H4 (cell line): ENCODE results near the gene RBMS1. TPM values are rescaled to one million over a fixed set of nuclear protein-coding genes. Genes with fewer than 3 reads are reported as not detected.
"Not testable (repeated sequence)": the region's sequence is repeated elsewhere in the genome, so short reads cannot be mapped to it uniquely, and the experiment has no call there.

ENCODE experiments used
- DNase-seq: peaks from one replicate; pipeline ENCODE4 v3.0.0-alpha.2; 2015; ENCODE audit warnings: low spot score
- total RNA-seq: library from RNA; depleted of rRNA; stranded (reverse); fragments of >200 nt; shearing (Covaris generic); gene quantifications from 2 replicates; pipeline ENCODE4 v1.2.3, GENCODE V29; 2014

RBMS1 gene
- total RNA-seq, 1 experiment from 2014 or later, result 42.2 TPM

DNA sequence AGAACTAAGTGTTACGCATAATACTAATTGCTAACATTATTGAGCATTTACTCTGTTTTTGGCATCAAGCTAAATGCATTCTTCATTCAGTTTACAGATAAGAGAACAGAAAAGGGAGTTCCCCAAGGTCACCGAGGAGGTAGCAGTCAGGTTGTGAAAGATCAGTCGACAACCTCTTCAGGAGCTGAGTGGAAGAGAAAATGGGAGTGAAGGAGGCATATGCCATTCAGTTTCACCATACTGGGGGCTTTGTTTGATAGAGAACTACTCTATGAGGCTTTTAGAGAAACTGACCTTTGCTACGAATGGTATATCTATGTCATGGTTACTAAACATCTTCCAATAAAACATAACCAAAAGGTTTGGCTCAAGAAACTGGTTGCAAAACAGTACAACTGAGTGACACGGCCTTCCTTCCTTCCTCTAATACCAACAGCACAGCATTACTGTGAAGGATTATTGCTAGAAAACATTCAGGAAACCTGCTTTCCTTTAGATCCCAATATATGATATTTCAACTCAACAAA is 112.1 kb downstream of the RBMS1 start:
- DNase-seq, result no peak

DNA sequence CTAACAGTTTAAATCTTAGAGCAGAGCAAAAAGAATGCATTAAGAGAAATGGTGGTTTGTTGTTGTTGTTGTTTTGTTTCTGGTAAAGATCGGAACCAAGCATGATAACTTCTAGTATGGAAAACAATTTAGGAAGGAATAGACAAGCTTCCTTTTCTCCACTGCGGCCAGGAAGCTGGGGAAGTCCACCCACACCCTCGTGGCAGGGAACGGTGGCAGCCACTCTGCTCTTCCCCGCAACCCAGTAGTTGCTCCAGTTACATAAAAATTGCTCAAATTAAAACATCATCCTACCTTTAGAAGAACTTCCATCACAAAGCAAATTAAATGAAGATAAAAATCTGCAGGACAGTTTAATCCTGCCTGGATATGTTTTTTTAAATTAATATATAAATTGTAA is 113.0 kb downstream of the RBMS1 start:
- no peak for DNase-seq

DNA sequence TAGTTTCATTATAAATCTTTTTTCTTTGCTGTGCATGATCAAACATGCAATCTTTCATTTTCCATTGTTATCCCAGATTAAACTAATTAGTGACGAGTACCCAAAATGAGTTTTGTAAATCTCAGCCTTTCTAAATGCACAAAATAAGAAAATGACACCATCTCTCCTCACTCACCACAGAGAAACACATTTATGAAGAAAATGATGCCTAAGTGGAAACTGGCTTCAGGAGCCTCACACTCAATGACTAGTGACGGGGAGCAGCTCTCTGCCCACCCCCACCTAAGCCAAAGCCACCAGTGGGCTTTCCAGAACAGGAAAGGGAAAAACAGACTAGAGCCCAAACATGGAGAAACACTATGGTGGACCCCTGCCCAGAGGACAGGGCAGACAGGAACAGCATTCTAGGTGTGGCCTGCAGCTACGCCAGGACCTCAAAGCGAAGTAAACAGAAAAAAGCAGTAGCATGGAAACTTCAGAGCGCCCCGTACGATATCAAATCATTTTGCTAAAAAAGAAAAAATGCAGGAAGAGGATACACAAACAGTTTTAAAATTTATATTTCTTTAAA is 113.5 kb downstream of the RBMS1 start:
- DNase-seq, result no peak

DNA sequence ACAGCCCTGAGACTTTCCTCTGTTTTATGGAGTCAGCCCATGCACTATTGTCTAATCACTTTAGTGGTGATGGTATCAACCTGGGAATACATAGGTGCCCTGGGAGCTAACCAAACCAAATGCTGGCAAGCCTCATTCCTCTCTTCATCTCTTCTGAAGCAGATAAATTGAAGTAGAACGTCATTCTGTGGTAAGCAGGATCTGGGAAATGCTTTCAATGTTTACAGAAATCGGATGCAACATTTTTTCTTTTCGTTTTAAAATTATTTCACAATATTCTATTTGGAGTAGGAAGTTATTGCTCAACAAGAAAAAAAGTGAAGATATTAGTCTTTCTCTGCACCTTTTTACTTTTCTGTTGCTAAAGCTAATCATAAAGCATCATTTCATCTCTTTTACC is 114.2 kb downstream of the RBMS1 start:
- peak; percentile 84 for DNase-seq

DNA sequence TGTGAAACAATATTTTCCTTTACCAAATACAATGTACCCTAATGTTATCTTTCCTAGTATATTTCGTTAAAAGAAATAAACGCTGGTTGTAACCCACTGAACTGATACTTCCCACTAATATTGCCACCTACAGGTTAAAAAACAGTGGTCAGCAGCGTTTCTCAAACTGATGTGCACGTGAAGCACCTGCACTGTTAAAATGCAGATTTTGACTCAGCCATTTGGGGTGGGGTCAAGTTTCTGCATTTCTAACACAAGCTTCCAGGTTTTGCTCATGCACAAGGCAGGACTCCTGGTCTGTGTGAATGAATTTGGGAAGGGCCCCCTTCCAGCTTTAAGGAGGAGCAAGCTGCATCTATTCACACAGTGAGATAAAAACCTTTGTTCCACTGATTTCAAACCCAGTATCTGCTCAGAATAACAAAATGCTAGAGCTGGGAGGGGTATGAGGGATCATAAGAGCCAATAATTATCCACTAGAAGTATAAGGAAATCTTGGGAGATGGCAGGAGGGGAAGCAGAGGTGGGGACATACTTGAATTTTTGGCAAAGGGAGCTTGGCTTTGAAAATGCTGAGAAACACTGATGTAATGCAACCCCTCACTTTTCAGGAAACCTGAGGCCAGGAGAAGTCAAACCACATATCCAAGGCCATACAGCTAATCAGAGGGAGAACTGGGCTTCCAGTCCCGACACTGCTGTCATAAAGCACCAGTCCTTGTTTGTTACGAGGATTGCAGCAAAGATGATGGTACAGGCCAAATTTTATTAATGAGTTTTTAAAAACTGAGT is 116.2 kb downstream of the RBMS1 start:
- no peak for DNase-seq

DNA sequence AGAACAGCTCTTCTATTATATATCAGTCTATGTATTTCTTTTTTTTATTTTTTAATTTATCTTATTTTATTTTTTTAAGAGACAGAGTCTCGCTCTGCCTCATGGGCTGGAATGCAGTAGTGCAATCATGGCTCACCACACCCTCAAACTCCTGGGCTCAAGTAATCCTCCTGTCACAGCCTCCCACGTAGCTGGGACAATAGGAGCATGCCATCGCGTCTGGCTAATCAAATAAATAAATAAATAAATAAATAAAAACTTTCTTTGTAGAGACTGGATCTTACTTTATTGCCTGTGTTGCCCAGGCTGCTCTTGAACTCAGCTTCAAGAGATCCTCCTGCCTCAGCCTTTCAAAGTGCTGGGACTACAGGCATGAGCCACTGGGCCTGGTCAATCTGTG is 117.0 kb downstream of the RBMS1 start:
- DNase-seq, result peak; percentile 68

DNA sequence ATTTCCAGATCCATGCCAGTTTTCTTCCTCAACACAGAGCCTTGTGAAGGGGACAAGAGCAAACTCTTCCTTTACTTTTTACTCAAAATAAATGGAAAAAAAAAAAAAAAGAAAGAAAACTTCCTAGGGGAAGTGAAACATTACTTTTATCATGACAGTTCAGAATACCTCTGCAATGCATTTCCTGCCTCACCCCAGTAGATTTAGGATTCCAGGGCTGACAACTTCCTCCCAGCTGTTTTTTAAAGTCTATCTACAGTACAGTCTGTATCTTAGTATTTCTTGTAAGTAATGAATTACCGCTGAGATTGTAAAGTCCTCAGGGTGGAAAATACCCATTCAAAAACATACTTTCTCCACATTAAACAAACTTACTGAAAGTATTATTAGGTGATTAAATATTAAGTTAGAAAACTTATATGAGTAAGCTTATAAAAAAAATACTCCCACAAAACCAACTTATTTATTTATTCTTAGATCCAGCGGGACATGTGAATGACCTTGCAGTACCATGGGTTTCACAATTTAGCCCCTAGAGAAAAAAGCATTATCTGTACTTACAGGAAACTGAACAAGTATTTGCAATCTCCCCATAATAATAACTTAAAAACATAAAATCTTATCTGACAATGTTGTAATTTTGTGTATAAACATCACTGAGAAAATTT is 117.7 kb downstream of the RBMS1 start:
- DNase-seq, result peak; percentile 40

DNA sequence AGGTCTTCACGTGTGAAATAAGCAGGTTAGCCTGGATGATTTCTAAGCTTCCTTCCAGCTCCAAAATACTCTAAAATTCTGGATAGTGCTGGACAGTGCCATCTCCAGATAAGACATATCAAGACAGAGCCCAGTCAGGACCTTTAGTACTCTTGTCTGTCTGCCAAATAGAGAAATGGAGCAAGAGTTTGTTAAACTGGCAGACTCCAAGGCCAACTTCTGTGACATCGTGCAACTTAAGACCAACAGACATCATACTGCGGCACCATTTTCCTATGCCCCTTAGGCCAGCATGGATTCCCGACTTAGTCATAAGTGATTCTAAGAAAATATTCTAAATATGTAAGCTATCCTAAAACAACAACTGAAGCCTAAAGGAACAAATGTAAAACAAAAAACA is 118.6 kb downstream of the RBMS1 start:
- no peak for DNase-seq

DNA sequence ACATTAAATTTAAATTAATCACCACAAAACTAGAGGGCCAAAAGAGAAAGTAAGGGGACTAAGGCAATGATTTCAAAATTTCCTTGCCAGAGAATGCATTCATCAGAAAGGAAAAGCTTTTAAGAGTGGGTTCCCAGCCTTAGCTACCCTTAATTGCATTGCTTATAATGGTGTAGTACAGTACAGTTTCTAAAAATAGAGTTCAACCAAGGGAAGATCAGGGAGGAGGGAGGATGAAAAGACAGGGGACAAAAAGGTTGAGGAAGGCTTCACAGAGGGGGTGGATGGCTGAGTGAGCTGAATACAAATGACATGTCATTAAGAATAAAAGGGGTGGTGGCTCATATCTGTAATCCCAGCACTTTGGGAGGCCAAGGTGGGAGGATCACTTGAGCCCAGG is 119.9 kb downstream of the RBMS1 start:
- DNase-seq, result no peak

DNA sequence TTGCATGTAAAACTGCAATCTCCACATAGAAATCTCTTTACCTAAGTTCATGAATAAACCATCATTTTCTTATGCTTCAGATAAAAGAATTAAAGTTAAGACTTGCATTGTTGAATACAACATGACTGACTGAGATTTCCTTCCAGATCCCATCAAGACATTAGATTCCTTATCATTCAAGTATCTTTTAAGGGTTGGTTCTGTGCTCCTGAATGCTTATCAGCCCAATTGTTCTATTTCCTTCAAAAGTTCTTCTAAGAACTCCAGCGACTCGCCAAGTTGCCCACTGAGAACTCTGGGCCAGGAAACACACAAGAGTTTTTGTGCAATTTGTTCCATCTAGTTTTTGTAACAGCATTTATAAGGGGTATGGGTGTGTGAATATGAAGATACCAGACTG is 120.3 kb downstream of the RBMS1 start:
- DNase-seq, result no peak

DNA sequence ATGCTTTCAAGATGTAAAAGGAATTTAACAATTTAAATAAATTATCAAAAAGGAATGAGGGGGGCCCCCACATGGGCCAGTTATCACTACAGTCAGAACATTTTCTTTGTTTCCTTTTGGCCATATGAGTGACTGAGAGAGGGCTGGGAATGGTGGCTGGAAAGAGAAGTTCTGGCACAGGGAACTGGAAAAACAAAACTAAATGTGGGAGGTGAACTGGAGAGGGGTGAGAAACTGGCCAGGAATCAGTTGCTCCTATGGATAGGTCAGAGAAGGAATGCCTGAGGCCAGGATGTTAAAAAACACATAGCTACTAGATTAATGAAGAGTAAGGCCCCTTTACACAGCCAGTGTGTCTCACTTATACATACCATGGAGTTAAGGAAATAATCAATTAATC is 121.0 kb downstream of the RBMS1 start:
- no peak for DNase-seq

DNA sequence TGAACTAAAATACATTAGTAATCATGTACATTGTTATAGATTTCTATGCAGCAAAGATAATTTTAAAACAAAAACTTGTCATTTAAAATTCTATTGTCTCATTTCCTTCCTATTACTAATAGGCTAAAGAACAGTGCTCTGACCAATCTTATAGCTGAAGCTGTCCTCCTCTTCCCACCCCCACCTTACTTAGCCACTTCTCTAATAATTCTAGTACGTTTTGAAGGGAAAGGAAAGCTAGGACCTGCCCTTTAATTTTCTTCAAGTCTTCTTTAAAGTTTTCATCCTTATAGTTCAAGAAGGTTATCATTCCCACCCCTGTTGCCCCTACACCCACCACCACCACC is 121.6 kb downstream of the RBMS1 start:
- DNase-seq, result no peak

DNA sequence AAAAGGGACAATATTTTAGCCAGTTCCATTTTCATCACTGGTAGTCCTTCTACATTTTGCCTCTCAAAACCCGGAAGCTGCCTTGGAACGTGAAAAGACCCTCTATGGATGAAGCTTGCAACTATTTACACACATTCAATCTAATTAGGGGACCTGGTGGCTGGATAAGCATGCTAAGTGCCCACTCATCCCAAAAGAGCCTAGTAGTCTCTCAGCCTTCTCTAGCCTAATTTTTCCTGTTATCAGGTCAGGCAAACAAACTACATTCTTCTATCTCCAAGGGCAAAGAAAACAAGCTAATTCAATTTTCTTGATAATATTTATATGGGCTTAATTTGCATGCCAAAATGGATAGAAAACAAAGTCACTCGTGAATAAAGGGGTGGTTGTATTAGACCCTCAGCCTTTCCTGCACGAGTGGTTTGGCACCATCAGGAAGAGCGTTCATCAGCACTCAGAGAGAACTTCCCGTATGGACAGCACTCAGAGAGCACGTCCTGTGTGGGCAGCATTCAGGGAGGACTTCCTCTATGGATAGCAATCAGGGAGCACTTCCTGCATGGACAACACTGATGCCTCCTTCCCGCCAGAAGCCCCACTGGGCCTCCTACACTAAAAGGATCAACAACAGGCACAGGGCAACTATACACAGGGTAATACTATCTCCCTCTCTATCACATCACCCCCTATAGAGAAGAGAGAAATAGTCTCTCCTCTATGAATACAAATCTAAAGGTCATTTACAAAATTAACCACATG is 122.2 kb downstream of the RBMS1 start:
- DNase-seq, result no peak

DNA sequence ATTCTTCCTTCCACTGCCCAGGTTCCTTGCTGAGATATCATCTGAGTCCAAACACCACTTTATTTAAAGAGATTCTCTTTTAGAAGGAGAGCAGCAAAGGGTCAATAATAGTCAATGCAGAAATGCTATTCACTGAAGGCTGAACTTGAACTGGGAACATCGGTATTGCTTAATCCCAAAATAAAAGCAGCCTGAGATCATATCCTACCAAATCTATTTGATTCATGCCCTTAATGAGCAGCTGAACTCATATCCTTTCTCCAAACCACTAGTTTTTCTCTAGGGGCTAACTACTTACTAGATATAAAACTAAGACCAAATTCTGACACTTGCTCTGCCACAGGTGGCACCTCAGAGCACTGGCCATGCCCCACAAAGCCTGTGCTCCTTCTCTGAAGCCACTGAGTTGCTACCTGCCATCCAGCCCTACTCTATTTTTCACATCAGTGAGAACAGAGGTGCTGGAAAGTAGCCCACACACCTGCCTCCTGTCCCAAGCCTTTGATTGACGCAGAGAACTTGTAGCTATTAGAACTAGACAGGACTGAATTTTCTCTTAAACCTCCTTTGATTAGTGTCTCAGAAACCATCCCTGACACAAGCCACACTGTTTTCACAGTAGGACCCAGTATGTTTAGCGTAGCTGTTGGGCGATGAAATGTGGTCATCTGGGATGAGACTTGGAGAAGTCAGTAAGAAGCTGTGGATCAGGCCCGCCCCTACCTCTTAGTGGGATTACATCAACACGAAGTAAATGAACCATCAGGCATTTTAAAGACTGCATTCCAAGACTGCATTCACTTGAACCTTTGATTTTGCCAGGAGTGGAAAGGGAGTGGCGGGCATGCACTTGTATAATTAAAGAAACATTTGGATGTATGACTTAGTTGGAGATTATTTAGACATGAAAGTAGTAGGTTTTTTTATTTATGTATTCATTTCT is 124.3 kb downstream of the RBMS1 start:
- DNase-seq, result no peak

DNA sequence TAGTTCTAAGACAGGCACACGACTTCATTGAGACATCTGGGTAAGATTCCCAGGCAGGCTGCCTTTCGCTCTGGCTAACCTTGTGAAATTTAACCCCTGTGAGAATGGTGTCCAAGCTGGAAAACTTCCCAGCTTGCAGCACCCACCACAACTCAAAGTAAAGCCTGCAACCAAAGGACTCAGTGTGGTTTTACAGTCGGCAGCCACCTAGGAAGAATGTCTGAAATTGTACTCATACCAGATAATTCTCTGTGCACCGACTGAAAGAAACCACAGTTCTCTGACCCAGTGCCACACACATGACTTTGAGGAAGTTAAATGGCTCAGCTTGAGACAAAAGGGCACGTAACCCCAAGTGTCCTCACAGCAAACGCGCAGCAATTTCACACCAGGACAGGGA is 125.7 kb downstream of the RBMS1 start:
- peak; percentile 97 for DNase-seq

DNA sequence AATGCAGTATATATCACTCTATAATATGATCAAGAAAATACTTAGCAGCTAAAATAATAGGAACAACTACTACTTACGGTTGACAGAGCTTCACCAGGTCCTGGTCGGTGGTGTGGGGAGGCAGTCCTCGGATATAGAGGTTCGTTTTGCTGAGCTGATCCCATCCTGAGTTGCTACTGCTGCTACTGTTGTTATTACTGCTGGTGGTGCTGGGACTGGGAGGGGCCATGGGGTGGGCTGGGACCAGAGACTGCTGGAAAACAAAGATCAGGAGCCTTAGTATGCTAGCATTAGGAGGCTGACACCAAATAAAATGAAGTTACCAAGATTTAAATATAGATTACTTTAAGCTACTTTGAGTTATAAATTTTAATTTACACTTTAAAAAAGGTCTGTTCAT is 126.5 kb downstream of the RBMS1 start:
- DNase-seq, result not testable (repeated sequence)

DNA sequence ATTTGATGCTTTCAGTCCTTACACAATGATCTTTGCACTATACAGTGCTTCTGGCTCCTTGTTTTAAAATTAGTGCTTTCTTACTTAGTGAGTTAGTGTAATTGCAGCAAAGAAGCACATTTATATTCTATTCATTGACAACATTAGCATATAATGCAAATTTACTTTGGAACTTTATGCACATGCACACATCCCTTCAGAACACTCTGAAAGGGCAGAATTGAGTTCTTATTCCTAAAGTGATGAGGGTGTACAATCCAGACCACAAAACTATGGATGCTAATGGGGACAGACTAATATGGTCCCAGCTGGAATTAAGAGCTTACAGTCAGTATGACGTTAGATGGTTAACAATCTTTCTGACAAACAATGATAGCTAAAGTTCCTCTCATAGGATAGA is 127.1 kb downstream of the RBMS1 start:
- no peak for DNase-seq

DNA sequence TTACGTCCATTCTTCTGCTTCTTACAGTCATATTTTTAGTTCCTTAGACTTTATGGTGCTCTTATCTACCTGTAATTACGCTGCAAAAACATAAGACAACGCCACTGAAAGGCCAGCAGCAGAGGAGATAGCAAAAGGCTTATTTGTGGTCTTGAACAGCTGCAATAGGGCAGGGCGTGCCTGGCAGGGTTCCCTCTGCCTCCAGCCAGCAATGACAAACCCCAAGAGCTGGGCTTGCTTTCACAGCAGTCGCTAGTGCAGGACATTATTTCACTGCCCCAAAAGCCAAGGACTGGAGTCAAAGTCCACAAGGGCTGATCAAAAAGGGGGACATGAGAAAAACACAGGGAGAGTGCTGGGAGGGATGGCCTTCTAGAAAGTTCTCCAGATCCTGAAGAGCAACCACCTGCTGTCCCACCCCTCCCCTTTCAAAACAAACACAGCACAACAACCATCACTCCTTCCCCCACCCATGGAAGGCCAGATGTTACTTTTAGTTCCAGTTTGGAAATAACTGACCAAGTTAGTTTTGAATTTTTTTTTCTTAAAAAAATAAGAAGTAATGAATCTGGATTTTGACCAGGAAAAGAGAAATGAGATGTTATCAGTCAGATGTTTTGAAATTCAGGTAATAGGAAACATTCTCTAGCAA is 127.8 kb downstream of the RBMS1 start:
- no peak for DNase-seq

DNA sequence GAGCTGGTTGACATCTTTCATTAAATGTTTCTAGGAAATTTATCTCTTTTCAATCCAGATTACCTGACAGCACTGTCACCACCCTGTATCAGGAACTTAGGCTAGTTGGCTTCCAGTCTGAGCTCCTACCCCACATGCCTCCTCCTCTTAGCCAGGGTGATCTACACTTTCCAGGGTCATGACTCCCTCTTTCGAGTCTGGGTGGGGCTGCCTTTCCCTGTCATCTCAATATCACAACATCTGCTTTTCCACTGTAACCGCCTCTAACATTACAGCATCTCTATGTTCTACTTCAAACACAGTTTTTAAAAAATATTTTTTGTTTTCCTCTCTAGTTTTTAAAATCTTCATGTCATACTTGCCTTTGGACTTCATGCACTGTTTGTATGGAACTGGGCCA is 129.2 kb downstream of the RBMS1 start:
- DNase-seq, result no peak

DNA sequence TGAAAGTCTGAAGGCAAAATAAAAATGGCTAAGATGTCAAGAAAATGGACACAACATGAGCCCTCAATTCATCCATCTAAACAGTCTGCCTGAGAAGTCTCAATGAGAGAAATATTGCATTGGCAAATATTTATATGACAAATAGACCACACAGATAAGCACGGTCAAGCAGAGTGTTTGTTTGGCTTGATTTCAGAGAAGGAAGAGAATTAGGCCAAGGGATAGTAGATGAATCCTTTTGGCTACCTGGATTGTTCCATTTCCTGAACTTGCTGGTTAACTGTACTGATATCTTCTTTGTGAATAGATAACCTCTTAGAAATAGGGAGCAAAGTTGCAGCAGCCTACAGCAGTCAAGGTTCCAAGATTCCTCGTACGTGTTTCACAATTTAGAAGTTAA is 129.6 kb downstream of the RBMS1 start:
- no peak for DNase-seq

DNA sequence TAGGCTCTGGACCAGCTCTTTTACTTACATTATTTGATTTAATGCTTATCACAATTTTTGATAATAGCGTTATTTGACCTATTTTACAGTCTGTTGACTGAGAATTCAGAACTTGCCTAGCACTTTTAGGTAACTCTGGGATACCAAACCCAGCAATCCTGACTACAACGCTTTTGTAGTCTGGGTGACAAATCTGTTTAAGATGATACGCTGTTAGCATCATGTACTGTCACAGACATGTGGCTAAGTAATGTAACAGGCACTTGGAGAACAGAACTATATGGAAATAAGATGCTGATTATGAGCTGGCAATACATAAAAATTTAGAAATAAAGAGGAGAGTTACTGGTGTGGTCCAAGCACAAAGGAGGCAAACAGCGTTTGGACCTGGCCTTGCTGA is 130.6 kb downstream of the RBMS1 start:
- no peak for DNase-seq
